WTC11 (cell line): ENCODE data around the gene CAPN15. TPM values are rescaled to one million over a fixed set of nuclear protein-coding genes. Genes with fewer than 3 reads are reported as not detected.
A peak's percentile ranks its signal among the peaks of the same experiment; 100 is the strongest.

Source experiments
- ATAC-seq: fragments of 200-7000 bp; cut with Tn5 transposase; 2 replicates; pipeline ENCODE4 v1.10.0; 2021; ENCODE audit warnings: mild to moderate bottlenecking, moderate library complexity
- CTCF ChIA-PET: fragments of 300-600 bp; sonication (Branson Sonifier 250); formaldehyde crosslinking; loops from one replicate; lab custom pipeline; 2021; ENCODE audit warnings: antibody characterized with exemption; lab: Charles Lee
- POLR2A ChIA-PET: fragments of 350-600 bp; sonication (Branson Sonifier 250); formaldehyde crosslinking; loops from one replicate; lab custom pipeline; 2021; ENCODE audit warnings: antibody characterized with exemption; lab: Charles Lee
- DNase-seq: peaks from one replicate; pipeline ENCODE4 v3.0.0; 2021; ENCODE audit warnings: low spot score
- H3K27ac Mint-ChIP-seq: 2 replicates; pipeline ENCODE4 v1.8.0; 2021; ENCODE audit warnings: mixed read lengths
- H3K27me3 Mint-ChIP-seq: 2 replicates; pipeline ENCODE4 v1.8.0; 2021; ENCODE audit warnings: low read depth, mild to moderate bottlenecking, moderate library complexity, mixed read lengths
- H3K36me3 Mint-ChIP-seq: 2 replicates; pipeline ENCODE4 v1.8.0; 2021; ENCODE audit warnings: mixed read lengths
- H3K4me1 Mint-ChIP-seq: 2 replicates; pipeline ENCODE4 v1.8.0; 2022; ENCODE audit warnings: mixed read lengths
- H3K4me3 Mint-ChIP-seq: 2 replicates; pipeline ENCODE4 v1.8.0; 2021; ENCODE audit warnings: mild to moderate bottlenecking, moderate library complexity, mixed read lengths
- H3K9me3 Mint-ChIP-seq: 2 replicates; pipeline ENCODE4 v1.8.0; 2021; ENCODE audit warnings: mixed read lengths
- CDX4 ChIP-seq: fragments of 250-450 bp; sonication (Bioruptor Pico); IDR thresholded peaks from 2 replicates; pipeline ENCODE4 v1.9.0; 2021; ENCODE audit warnings: moderate library complexity, mild to moderate bottlenecking, inconsistent platforms, borderline replicate concordance
- GRHL2 ChIP-seq: fragments of 250-450 bp; sonication (Bioruptor Pico); IDR thresholded peaks from 2 replicates; pipeline ENCODE4 v1.8.0; 2022; ENCODE audit warnings: mild to moderate bottlenecking, moderate library complexity; ENCODE audit not compliant: insufficient replicate concordance, severe bottlenecking
- GTF2I ChIP-seq: fragments of 250-450 bp; sonication (Bioruptor Pico); conservative IDR thresholded peaks from 2 replicates; pipeline ENCODE4 v1.4.0; 2021; ENCODE audit warnings: mild to moderate bottlenecking
- JUN ChIP-seq: sonication (generic); formaldehyde crosslinking; IDR thresholded peaks from 2 replicates; pipeline ENCODE4 v1.8.0; 2023; ENCODE audit warnings: mild to moderate bottlenecking, missing genetic modification reagents
- KAT7 ChIP-seq: sonication (generic); formaldehyde crosslinking; IDR thresholded peaks from 2 replicates; pipeline ENCODE4 v1.8.1; 2023; ENCODE audit warnings: missing genetic modification reagents, mild to moderate bottlenecking, borderline replicate concordance
- NFYB ChIP-seq: sonication (generic); formaldehyde crosslinking; conservative IDR thresholded peaks from 2 replicates; pipeline ENCODE4 v1.8.0; 2022; ENCODE audit warnings: low read depth, missing genetic modification reagents
- PRRX2 ChIP-seq: fragments of 250-450 bp; sonication (Bioruptor Pico); IDR thresholded peaks from 2 replicates; pipeline ENCODE4 v1.8.0; 2021; ENCODE audit warnings: mild to moderate bottlenecking
- SMAD3 ChIP-seq: sonication (generic); formaldehyde crosslinking; IDR thresholded peaks from 2 replicates; pipeline ENCODE4 v1.8.0; 2022; ENCODE audit warnings: missing genetic modification reagents, mild to moderate bottlenecking, borderline replicate concordance
- SP1 ChIP-seq: sonication (generic); formaldehyde crosslinking; conservative IDR thresholded peaks from 2 replicates; pipeline ENCODE4 v1.8.1; 2022; ENCODE audit warnings: missing genetic modification reagents
- TCF7 ChIP-seq: sonication (generic); formaldehyde crosslinking; IDR thresholded peaks from 2 replicates; pipeline ENCODE4 v1.8.0; 2022; ENCODE audit warnings: mild to moderate bottlenecking, low read depth, missing genetic modification reagents, moderate library complexity
- TEAD4 ChIP-seq: sonication (generic); formaldehyde crosslinking; IDR thresholded peaks from 2 replicates; pipeline ENCODE4 v1.8.0; 2022; ENCODE audit warnings: mild to moderate bottlenecking, missing genetic modification reagents
- TP53 ChIP-seq: sonication (generic); formaldehyde crosslinking; IDR thresholded peaks from 2 replicates; pipeline ENCODE4 v1.8.1; 2023; ENCODE audit warnings: mild to moderate bottlenecking, missing genetic modification reagents
- USF2 ChIP-seq: sonication (generic); formaldehyde crosslinking; IDR thresholded peaks from 2 replicates; pipeline ENCODE4 v1.8.1; 2023; ENCODE audit warnings: mild to moderate bottlenecking, missing genetic modification reagents, moderate library complexity
- ZBTB21 ChIP-seq: sonication (generic); formaldehyde crosslinking; IDR thresholded peaks from 2 replicates; pipeline ENCODE4 v1.8.1; 2023; ENCODE audit warnings: mild to moderate bottlenecking, missing genetic modification reagents, borderline replicate concordance
- ZMAT4 ChIP-seq: fragments of 250-450 bp; sonication (Bioruptor Pico); IDR thresholded peaks from 2 replicates; pipeline ENCODE4 v1.9.0; 2021; ENCODE audit warnings: mild to moderate bottlenecking
- ZNF219 ChIP-seq: sonication (generic); formaldehyde crosslinking; IDR thresholded peaks from 2 replicates; pipeline ENCODE4 v1.8.0; 2023; ENCODE audit warnings: missing genetic modification reagents, mild to moderate bottlenecking, borderline replicate concordance
- total RNA-seq: library from RNA; stranded (reverse); gene quantifications from 3 replicates; pipeline ENCODE4 v1.2.3, GENCODE V29; 2021

The CAPN15 gene
- total RNA-seq, 1 experiment from 2014 or later: 110 TPM

- no peaks in the 10 kb centered on the region for H3K27me3 Mint-ChIP-seq
- DNase-seq: peak; percentile 50
- no peaks in the 10 kb centered on the region for H3K9me3 Mint-ChIP-seq
- POLR2A ChIA-PET: no interaction called here
- H3K4me3 Mint-ChIP-seq: no peak overlapping the region
- TF ChIP-seq TCF7 (CRISPR knock-in tag) (no peak), ZBTB21 (CRISPR knock-in tag) (no peak), TEAD4 (CRISPR knock-in tag) (no peak), GRHL2 (no peak), JUN (no peak), ZMAT4 (CRISPR knock-in tag) (no peak)
- H3K27ac Mint-ChIP-seq: peak overlapping the region; percentile 72; the same call in 1 of the 2 replicates
- H3K36me3 Mint-ChIP-seq: peaks cover 3% of the 10 kb centered on the region; the same call in 1 of the 2 replicates
- CTCF ChIA-PET: interaction anchor here (1.6 kb wide), 1 partner anchor 10 kb away, joined by 4 read pairs; the partner anchor contains the start of gene CAPN15
- ATAC-seq: no peak; the same call in 1 of the 2 replicates
- H3K4me1 Mint-ChIP-seq: no peaks in the 10 kb centered on the region
These were observed 10.2 kb downstream of the CAPN15 start for GRCh38 chr16:537415-538335.

- Mint-ChIP-seq H3K9me3 (no peaks in the 10 kb centered on the region), H3K27me3 (no peaks in the 10 kb centered on the region), H3K4me1 (no peaks in the 10 kb centered on the region), H3K36me3 (peaks cover 3% of the 10 kb centered on the region; the same call in 1 of the 2 replicates), H3K27ac (no peak overlapping the region), H3K4me3 (no peak overlapping the region)
- DNase-seq: no peak
- TF ChIP-seq NFYB (no peak), KAT7 (CRISPR knock-in tag) (no peak), ZMAT4 (CRISPR knock-in tag) (no peak), SP1 (CRISPR knock-in tag) (no peak), PRRX2 (CRISPR knock-in tag) (no peak), CDX4 (CRISPR knock-in tag) (no peak), TP53 (CRISPR knock-in tag) (no peak)
- ATAC-seq: no peak
- POLR2A ChIA-PET: no interaction called here
- CTCF ChIA-PET: interaction anchor here (1.5 to 2.4 kb wide), 4 partner anchors 10 to 60 kb away, joined by 3 to 7 read pairs (median 4); no protein-coding TSS in a partner anchor
These were observed 12.5 kb downstream of the CAPN15 start for GRCh38 chr16:539901-540530.

GRCh38 chr16:540645-541340 lies 13.3 kb downstream of the CAPN15 start:
- DNase-seq (no peak), ATAC-seq (no peak)
- Mint-ChIP-seq H3K9me3 (no peaks in the 10 kb centered on the region), H3K27me3 (no peaks in the 10 kb centered on the region), H3K27ac (no peak overlapping the region), H3K4me3 (no peak overlapping the region), H3K36me3 (peaks cover 3% of the 10 kb centered on the region; the same call in 1 of the 2 replicates), H3K4me1 (no peaks in the 10 kb centered on the region)
- POLR2A ChIA-PET: no interaction called here
- TF ChIP-seq USF2 (CRISPR knock-in tag) (no peak), PRRX2 (CRISPR knock-in tag) (no peak), ZNF219 (CRISPR knock-in tag) (no peak), SMAD3 (CRISPR knock-in tag) (no peak), GTF2I (CRISPR knock-in tag) (no peak)
- CTCF ChIA-PET: interaction anchor here (1.0 to 2.4 kb wide), 5 partner anchors 9 to 60 kb away, joined by 3 to 7 read pairs (median 4); no protein-coding TSS in a partner anchor
